SK-N-SH treated with all-trans-retinoic acid at 6 μM for 48 hours (cell line): ENCODE data around the gene TPP2.

ENCODE experiments used
- ATAC-seq: fragments of 200-7000 bp; cut with Tn5 transposase; 3 replicates; pipeline ENCODE4 v1.9.1; 2020; ENCODE audit warnings: mild to moderate bottlenecking, moderate library complexity
- ARNTL ChIP-seq: fragments of 450-650 bp; formaldehyde crosslinking; IDR thresholded peaks from 2 replicates; pipeline ENCODE4 v1.5.0; 2020; ENCODE audit warnings: low read depth, mild to moderate bottlenecking, moderate library complexity, borderline replicate concordance
- BACH2 ChIP-seq: fragments of 250-450 bp; sonication (Bioruptor Pico); IDR thresholded peaks from 2 replicates; pipeline ENCODE4 v1.9.0; 2021; ENCODE audit warnings: mild to moderate bottlenecking, borderline replicate concordance
- CSDC2 ChIP-seq: fragments of 250-450 bp; sonication (Bioruptor Pico); IDR thresholded peaks from 2 replicates; pipeline ENCODE4 v1.5.0; 2020; ENCODE audit warnings: mild to moderate bottlenecking, moderate library complexity
- CSRNP3 ChIP-seq: fragments of 250-450 bp; sonication (Bioruptor Pico); IDR thresholded peaks from 2 replicates; pipeline ENCODE4 v1.5.1; 2021; ENCODE audit warnings: mild to moderate bottlenecking, moderate library complexity
- ESRRG ChIP-seq: fragments of 250-450 bp; sonication (Bioruptor Pico); IDR thresholded peaks from 2 replicates; pipeline ENCODE4 v1.6.1; 2021; ENCODE audit warnings: mild to moderate bottlenecking
- GLIS3 ChIP-seq: fragments of 250-450 bp; sonication (Bioruptor Pico); IDR thresholded peaks from 2 replicates; pipeline ENCODE4 v1.5.0; 2020; ENCODE audit warnings: mild to moderate bottlenecking, moderate library complexity
- ISL1 ChIP-seq: fragments of 250-450 bp; sonication (Bioruptor Pico); IDR thresholded peaks from 2 replicates; pipeline ENCODE4 v2.1.2; 2022; ENCODE audit warnings: mild to moderate bottlenecking, moderate library complexity
- OSR1 ChIP-seq: fragments of 250-450 bp; sonication (Bioruptor Pico); IDR thresholded peaks from 2 replicates; pipeline ENCODE4 v1.8.0; 2022; ENCODE audit warnings: moderate library complexity, mild to moderate bottlenecking, inconsistent platforms
- PATZ1 ChIP-seq: fragments of 250-450 bp; sonication (Bioruptor Pico); IDR thresholded peaks from 2 replicates; pipeline ENCODE4 v1.8.0; 2020; ENCODE audit warnings: mild to moderate bottlenecking, moderate library complexity, borderline replicate concordance
- POU6F1 ChIP-seq: fragments of 250-450 bp; sonication (Bioruptor Pico); IDR thresholded peaks from 2 replicates; pipeline ENCODE4 v1.8.0; 2021; ENCODE audit warnings: low read depth, mild to moderate bottlenecking, moderate library complexity, borderline replicate concordance
- PPARA ChIP-seq: fragments of 250-450 bp; sonication (Bioruptor Pico); IDR thresholded peaks from 2 replicates; pipeline ENCODE4 v1.5.0; 2020; ENCODE audit warnings: mild to moderate bottlenecking, borderline replicate concordance
- RARB ChIP-seq: fragments of 250-450 bp; sonication (Bioruptor Pico); IDR thresholded peaks from 2 replicates; pipeline ENCODE4 v1.8.0; 2021; ENCODE audit warnings: mild to moderate bottlenecking, moderate library complexity
- SNAI2 ChIP-seq: fragments of 250-450 bp; sonication (Bioruptor Pico); IDR thresholded peaks from 2 replicates; pipeline ENCODE4 v1.5.0; 2020; ENCODE audit warnings: mild to moderate bottlenecking, moderate library complexity
- TCF4 ChIP-seq: fragments of 250-450 bp; sonication (Bioruptor Pico); IDR thresholded peaks from 2 replicates; pipeline ENCODE4 v1.8.0; 2021; ENCODE audit warnings: mild to moderate bottlenecking, moderate library complexity, borderline replicate concordance
- TOX ChIP-seq: fragments of 250-450 bp; sonication (Bioruptor Pico); IDR thresholded peaks from 2 replicates; pipeline ENCODE4 v1.8.0; 2021; ENCODE audit warnings: mild to moderate bottlenecking, moderate library complexity, borderline replicate concordance
- ZC3H10 ChIP-seq: fragments of 250-450 bp; sonication (Bioruptor Pico); IDR thresholded peaks from 2 replicates; pipeline ENCODE4 v1.5.1; 2021; ENCODE audit warnings: mild to moderate bottlenecking, moderate library complexity
- ZFP3 ChIP-seq: fragments of 250-450 bp; sonication (Bioruptor Pico); IDR thresholded peaks from 2 replicates; pipeline ENCODE4 v1.5.0; 2020; ENCODE audit warnings: mild to moderate bottlenecking, moderate library complexity
- ZFP30 ChIP-seq: fragments of 450-650 bp; formaldehyde crosslinking; IDR thresholded peaks from 2 replicates; pipeline ENCODE4 v1.5.0; 2022; ENCODE audit warnings: mild to moderate bottlenecking, moderate library complexity
- ZNF565 ChIP-seq: fragments of 450-650 bp; formaldehyde crosslinking; conservative IDR thresholded peaks from 2 replicates; pipeline ENCODE4 v1.5.0; 2020; ENCODE audit warnings: low read depth, mild to moderate bottlenecking, moderate library complexity
- ZNF8 ChIP-seq: fragments of 450-650 bp; formaldehyde crosslinking; IDR thresholded peaks from 2 replicates; pipeline ENCODE4 v1.5.0; 2020; ENCODE audit warnings: mild to moderate bottlenecking, moderate library complexity
- TF ChIP-seq, protein P1 (sequence below): fragments of 250-450 bp; sonication (Bioruptor Pico); IDR thresholded peaks from 2 replicates; pipeline ENCODE4 v1.5.1; 2020; ENCODE audit warnings: low read depth, mild to moderate bottlenecking, moderate library complexity
- TF ChIP-seq, protein P2 (sequence below): fragments of 250-450 bp; sonication (Bioruptor Pico); IDR thresholded peaks from 2 replicates; pipeline ENCODE4 v1.5.0; 2020; ENCODE audit warnings: mild to moderate bottlenecking, moderate library complexity

Gene TPP2

DNA sequence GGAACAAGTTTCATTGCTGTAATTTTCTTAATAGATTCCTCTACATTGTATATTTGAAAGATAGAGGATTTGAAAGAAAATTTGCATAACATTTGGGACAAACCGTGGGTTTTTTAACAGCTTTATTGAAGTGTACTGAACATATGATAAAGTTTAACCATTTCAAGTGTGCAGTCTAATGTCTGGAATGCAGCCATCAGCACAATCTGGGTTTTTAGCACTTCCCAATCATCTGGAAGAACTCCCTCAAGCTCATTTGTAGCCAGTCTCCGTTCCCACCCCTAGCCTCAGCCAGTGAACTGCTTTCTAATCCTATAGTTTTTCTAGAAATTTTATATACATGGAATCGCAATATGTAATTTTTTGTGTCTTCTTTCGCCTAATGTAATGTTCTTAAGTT lies 85.4 kb downstream of the TPP2 start (continued):
- no peak for TF ChIP-seq CSRNP3
- TF ChIP-seq, all 23 proteins: peak for 0

GRCh38 chr13:102682727-102683126 lies 85.9 kb downstream of the TPP2 start:
- TF ChIP-seq PPARA (CRISPR knock-in tag) (no peak), BACH2 (CRISPR knock-in tag) (no peak), TCF4 (no peak), CSRNP3 (no peak), GLIS3 (CRISPR knock-in tag) (no peak), ZFP3 (CRISPR knock-in tag) (no peak), ZNF8 (no peak), POU6F1 (CRISPR knock-in tag) (no peak), ZFP30 (CRISPR knock-in tag) (no peak), TOX (CRISPR knock-in tag) (no peak), PATZ1 (CRISPR knock-in tag) (no peak), RARB (no peak), OSR1 (CRISPR knock-in tag) (no peak), ISL1 (CRISPR knock-in tag) (no peak), SNAI2 (no peak), ZNF565 (CRISPR knock-in tag) (no peak), CSDC2 (CRISPR knock-in tag) (no peak), ARNTL (CRISPR knock-in tag) (no peak)
- TF ChIP-seq, protein P1, sequence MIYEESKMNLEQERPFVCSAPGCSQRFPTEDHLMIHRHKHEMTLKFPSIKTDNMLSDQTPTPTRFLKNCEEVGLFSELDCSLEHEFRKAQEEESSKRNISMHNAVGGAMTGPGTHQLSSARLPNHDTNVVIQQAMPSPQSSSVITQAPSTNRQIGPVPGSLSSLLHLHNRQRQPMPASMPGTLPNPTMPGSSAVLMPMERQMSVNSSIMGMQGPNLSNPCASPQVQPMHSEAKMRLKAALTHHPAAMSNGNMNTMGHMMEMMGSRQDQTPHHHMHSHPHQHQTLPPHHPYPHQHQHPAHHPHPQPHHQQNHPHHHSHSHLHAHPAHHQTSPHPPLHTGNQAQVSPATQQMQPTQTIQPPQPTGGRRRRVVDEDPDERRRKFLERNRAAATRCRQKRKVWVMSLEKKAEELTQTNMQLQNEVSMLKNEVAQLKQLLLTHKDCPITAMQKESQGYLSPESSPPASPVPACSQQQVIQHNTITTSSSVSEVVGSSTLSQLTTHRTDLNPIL (CRISPR knock-in tag), result no peak
- TF ChIP-seq, protein P2, sequence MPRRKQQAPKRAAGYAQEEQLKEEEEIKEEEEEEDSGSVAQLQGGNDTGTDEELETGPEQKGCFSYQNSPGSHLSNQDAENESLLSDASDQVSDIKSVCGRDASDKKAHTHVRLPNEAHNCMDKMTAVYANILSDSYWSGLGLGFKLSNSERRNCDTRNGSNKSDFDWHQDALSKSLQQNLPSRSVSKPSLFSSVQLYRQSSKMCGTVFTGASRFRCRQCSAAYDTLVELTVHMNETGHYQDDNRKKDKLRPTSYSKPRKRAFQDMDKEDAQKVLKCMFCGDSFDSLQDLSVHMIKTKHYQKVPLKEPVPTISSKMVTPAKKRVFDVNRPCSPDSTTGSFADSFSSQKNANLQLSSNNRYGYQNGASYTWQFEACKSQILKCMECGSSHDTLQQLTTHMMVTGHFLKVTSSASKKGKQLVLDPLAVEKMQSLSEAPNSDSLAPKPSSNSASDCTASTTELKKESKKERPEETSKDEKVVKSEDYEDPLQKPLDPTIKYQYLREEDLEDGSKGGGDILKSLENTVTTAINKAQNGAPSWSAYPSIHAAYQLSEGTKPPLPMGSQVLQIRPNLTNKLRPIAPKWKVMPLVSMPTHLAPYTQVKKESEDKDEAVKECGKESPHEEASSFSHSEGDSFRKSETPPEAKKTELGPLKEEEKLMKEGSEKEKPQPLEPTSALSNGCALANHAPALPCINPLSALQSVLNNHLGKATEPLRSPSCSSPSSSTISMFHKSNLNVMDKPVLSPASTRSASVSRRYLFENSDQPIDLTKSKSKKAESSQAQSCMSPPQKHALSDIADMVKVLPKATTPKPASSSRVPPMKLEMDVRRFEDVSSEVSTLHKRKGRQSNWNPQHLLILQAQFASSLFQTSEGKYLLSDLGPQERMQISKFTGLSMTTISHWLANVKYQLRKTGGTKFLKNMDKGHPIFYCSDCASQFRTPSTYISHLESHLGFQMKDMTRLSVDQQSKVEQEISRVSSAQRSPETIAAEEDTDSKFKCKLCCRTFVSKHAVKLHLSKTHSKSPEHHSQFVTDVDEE, result no peak
- no peak for ATAC-seq

- no peak for ATAC-seq
- TF ChIP-seq ARNTL (CRISPR knock-in tag), result no peak
- TF ChIP-seq TOX (CRISPR knock-in tag), result no peak
- TF ChIP-seq ZC3H10 (CRISPR knock-in tag), result no peak
- TF ChIP-seq, protein P1 (CRISPR knock-in tag), result no peak
- no peak for TF ChIP-seq RARB
- TF ChIP-seq POU6F1 (CRISPR knock-in tag), result no peak
- no peak for TF ChIP-seq CSRNP3
- TF ChIP-seq SNAI2, result no peak
- TF ChIP-seq ZNF8, result no peak
- no peak for TF ChIP-seq GLIS3 (CRISPR knock-in tag)
- TF ChIP-seq ESRRG (CRISPR knock-in tag), result no peak
- TF ChIP-seq PPARA (CRISPR knock-in tag), result no peak
- no peak for TF ChIP-seq ZFP30 (CRISPR knock-in tag)
- no peak for TF ChIP-seq ISL1 (CRISPR knock-in tag)
- no peak for TF ChIP-seq ZFP3 (CRISPR knock-in tag)
Measured at GRCh38 chr13:102683637-102684036, 86.9 kb downstream of the TPP2 start.
